DND-41 (cell line): ENCODE measurements around the gene PPA2.

ENCODE experiments used
- CTCF ChIP-seq: IDR thresholded peaks from 2 replicates; pipeline ENCODE4 v1.5.1; 2012; ENCODE audit warnings: borderline replicate concordance, low read length, moderate library complexity, mild to moderate bottlenecking; ENCODE audit not compliant: poor library complexity, severe bottlenecking; ENCODE audit errors: extremely low read depth
- EZH2 ChIP-seq: IDR thresholded peaks from 3 replicates; pipeline ENCODE4 v1.6.1; 2012; ENCODE audit warnings: borderline replicate concordance, low read depth, mild to moderate bottlenecking, moderate library complexity, low read length, inconsistent platforms; ENCODE audit not compliant: severe bottlenecking

DNA sequence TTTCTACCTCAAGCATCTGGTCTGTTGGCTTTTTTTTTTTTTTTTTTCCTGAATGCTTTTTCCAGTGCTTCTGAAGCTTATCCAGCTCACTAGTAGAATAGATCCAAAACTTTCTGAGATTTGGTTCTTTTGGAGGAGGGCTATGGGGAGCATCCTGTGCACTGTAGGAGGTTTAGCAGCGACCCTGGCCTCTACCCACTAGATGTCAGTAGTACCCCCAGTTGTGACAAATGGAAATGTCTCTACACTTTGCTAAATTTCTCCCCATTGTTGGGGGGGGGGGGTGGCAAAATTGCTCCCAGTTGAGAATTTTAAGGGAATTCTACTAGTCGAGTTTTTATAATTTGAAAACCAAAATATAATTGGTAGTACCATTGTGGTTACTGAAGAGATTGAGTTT lies 23.0 kb upstream of the PPA2 start:
- peak; percentile 19 for TF ChIP-seq CTCF
- no peak for TF ChIP-seq EZH2
